Stomach smooth muscle (tissue), 2 donors: ENCODE results near the gene ADAM22.

Experiments used
- H3K27ac ChIP-seq: one replicate; pipeline ENCODE4 v1.7.0; 2013; ENCODE audit warnings: mild to moderate bottlenecking, low read length, inconsistent platforms
- H3K27me3 ChIP-seq, 2 donors: one replicate each; pipeline ENCODE4 v1.7.0; 2013; ENCODE audit warnings: low read length in 2 of 2; ENCODE audit not compliant: insufficient read depth in 2 of 2, control insufficient read depth in 1 of 2
- H3K36me3 ChIP-seq, 2 donors: one replicate each; pipeline ENCODE4 v1.7.0; 2013; ENCODE audit warnings: low read length in 2 of 2; ENCODE audit not compliant: control insufficient read depth in 2 of 2, insufficient read depth in 2 of 2
- H3K4me1 ChIP-seq: one replicate; pipeline ENCODE4 v1.7.0; 2013; ENCODE audit warnings: low read length; ENCODE audit not compliant: control insufficient read depth, insufficient read depth
- H3K4me3 ChIP-seq, 2 donors: one replicate each; pipeline ENCODE4 v1.7.0; 2013; ENCODE audit warnings: low read length in 2 of 2
- H3K9ac ChIP-seq, 2 donors: one replicate each; pipeline ENCODE4 v1.7.0; 2013; ENCODE audit warnings: low read length in 2 of 2, mild to moderate bottlenecking in 1 of 2
- H3K9me3 ChIP-seq, 2 donors: one replicate each; pipeline ENCODE4 v1.7.0; 2013; ENCODE audit warnings: low read length in 2 of 2; ENCODE audit not compliant: control insufficient read depth in 2 of 2
- donor health status: healthy.
- donor health status: Pancreatic carcinoma.

ADAM22 gene

GRCh38 chr7:88191911-88192310, 257.9 kb downstream of the ADAM22 start:
- Histone ChIP-seq H3K4me1 (no peaks in the 10 kb centered on the region), H3K36me3 (no peaks in the 10 kb centered on the region), H3K9me3 (no peaks in the 10 kb centered on the region), H3K27me3 (no peaks in the 10 kb centered on the region), H3K4me3 (no peak overlapping the region), H3K27ac (no peak overlapping the region), H3K9ac (no peak overlapping the region)

- no peak overlapping the region for H3K4me3 ChIP-seq
- no peak overlapping the region for H3K27ac ChIP-seq
- no peaks in the 10 kb centered on the region for H3K4me1 ChIP-seq
- peaks cover 0 to 15% of the 10 kb centered on the region in 2 donors for H3K36me3 ChIP-seq
- H3K9me3 ChIP-seq = no peaks in the 10 kb centered on the region
- H3K9ac ChIP-seq = no peak overlapping the region
- no peaks in the 10 kb centered on the region for H3K27me3 ChIP-seq
Measured at GRCh38 chr7:88200261-88200660, 266.2 kb downstream of the ADAM22 start.

- H3K9me3 ChIP-seq = no peaks in the 10 kb centered on the region
- no peaks in the 10 kb centered on the region for H3K27me3 ChIP-seq
- no peaks in the 10 kb centered on the region for H3K4me1 ChIP-seq
- H3K4me3 ChIP-seq = no peak overlapping the region
- H3K36me3 ChIP-seq = peaks cover 0 to 17% of the 10 kb centered on the region in 2 donors
- H3K27ac ChIP-seq = no peak overlapping the region
- no peak overlapping the region for H3K9ac ChIP-seq
Measured at GRCh38 chr7:88200789-88201188, 266.7 kb downstream of the ADAM22 start.

- Histone ChIP-seq H3K36me3 (peaks cover 0 to 19% of the 10 kb centered on the region in 2 donors), H3K4me1 (no peaks in the 10 kb centered on the region), H3K9me3 (no peaks in the 10 kb centered on the region), H3K4me3 (no peak overlapping the region), H3K27ac (no peak overlapping the region), H3K27me3 (no peaks in the 10 kb centered on the region), H3K9ac (no peak overlapping the region)
Measured at GRCh38 chr7:88201305-88201704, 267.3 kb downstream of the ADAM22 start.

- Histone ChIP-seq H3K4me1 (no peaks in the 10 kb centered on the region), H3K27me3 (no peaks in the 10 kb centered on the region), H3K4me3 (no peak overlapping the region), H3K9me3 (no peaks in the 10 kb centered on the region), H3K36me3 (peaks cover 0 to 21% of the 10 kb centered on the region in 2 donors), H3K9ac (no peak overlapping the region), H3K27ac (no peak overlapping the region)
Measured at GRCh38 chr7:88202278-88202677, 268.2 kb downstream of the ADAM22 start.

- no peak overlapping the region for H3K9ac ChIP-seq
- no peaks in the 10 kb centered on the region for H3K4me1 ChIP-seq
- H3K27me3 ChIP-seq = no peaks in the 10 kb centered on the region
- peaks cover 4 to 26% of the 10 kb centered on the region in 2 donors for H3K36me3 ChIP-seq
- no peaks in the 10 kb centered on the region for H3K9me3 ChIP-seq
- no peak overlapping the region for H3K4me3 ChIP-seq
- H3K27ac ChIP-seq = no peak overlapping the region
Measured at GRCh38 chr7:88202799-88203198, 268.7 kb downstream of the ADAM22 start.

GRCh38 chr7:88203401-88203800, 269.4 kb downstream of the ADAM22 start:
- no peak overlapping the region for H3K9ac ChIP-seq
- no peaks in the 10 kb centered on the region for H3K27me3 ChIP-seq
- peaks cover 10 to 28% of the 10 kb centered on the region in 2 donors for H3K36me3 ChIP-seq
- H3K9me3 ChIP-seq = no peaks in the 10 kb centered on the region
- no peaks in the 10 kb centered on the region for H3K4me1 ChIP-seq
- H3K4me3 ChIP-seq = no peak overlapping the region
- H3K27ac ChIP-seq = no peak overlapping the region

- peaks cover 14 to 33% of the 10 kb centered on the region in 2 donors for H3K36me3 ChIP-seq
- H3K4me1 ChIP-seq = no peaks in the 10 kb centered on the region
- no peak overlapping the region for H3K9ac ChIP-seq
- no peak overlapping the region for H3K4me3 ChIP-seq
- H3K27me3 ChIP-seq = no peaks in the 10 kb centered on the region
- no peak overlapping the region for H3K27ac ChIP-seq
- H3K9me3 ChIP-seq = no peaks in the 10 kb centered on the region
Measured at GRCh38 chr7:88204525-88205110, 270.6 kb downstream of the ADAM22 start.

GRCh38 chr7:88205179-88205578, 271.1 kb downstream of the ADAM22 start:
- no peak overlapping the region for H3K4me3 ChIP-seq
- H3K36me3 ChIP-seq = peaks cover 18 to 37% of the 10 kb centered on the region in 2 donors
- no peak overlapping the region for H3K27ac ChIP-seq
- H3K27me3 ChIP-seq = no peaks in the 10 kb centered on the region
- H3K4me1 ChIP-seq = no peaks in the 10 kb centered on the region
- no peaks in the 10 kb centered on the region for H3K9me3 ChIP-seq
- no peak overlapping the region for H3K9ac ChIP-seq

GRCh38 chr7:88206254-88206653, 272.2 kb downstream of the ADAM22 start:
- Histone ChIP-seq H3K9ac (no peak overlapping the region), H3K36me3 (peaks cover 21 to 36% of the 10 kb centered on the region in 2 donors), H3K4me1 (no peaks in the 10 kb centered on the region), H3K9me3 (no peaks in the 10 kb centered on the region), H3K27me3 (no peaks in the 10 kb centered on the region), H3K4me3 (no peak overlapping the region), H3K27ac (no peak overlapping the region)

- no peaks in the 10 kb centered on the region for H3K4me1 ChIP-seq
Measured at GRCh38 chr7:88208521-88208920, 274.5 kb downstream of the ADAM22 start.

More at GRCh38 chr7:88208521-88208920, 274.5 kb downstream of the ADAM22 start:
- no peaks in the 10 kb centered on the region for H3K9me3 ChIP-seq
- H3K27me3 ChIP-seq = no peaks in the 10 kb centered on the region
- no peak overlapping the region for H3K9ac ChIP-seq
- H3K27ac ChIP-seq = no peak overlapping the region
- H3K36me3 ChIP-seq = peaks cover 21 to 37% of the 10 kb centered on the region in 2 donors
- H3K4me3 ChIP-seq = no peak overlapping the region
